Measurements from ENCODE around the gene CREBRF. TPM values are rescaled to one million over a fixed set of nuclear protein-coding genes. Genes with fewer than 3 reads are reported as not detected.

CREBRF gene
- total and polyA plus RNA-seq, 5 donors: 6.9 to 29.7 (median 24.8) TPM

- intact Hi-C loops (cut with DNase I): no loop called here
- WGBS: 63% methylated on average over 1 of the region's 1 CpG
- H3K9me3 ChIP-seq (ENCODE audit: control insufficient read depth, low read length): no peaks in the 10 kb centered on the region
- no peak overlapping the region for H3K27ac ChIP-seq (ENCODE audit: low read length)
- no peak for DNase-seq
- H3K27me3 ChIP-seq (ENCODE audit: control insufficient read depth, insufficient read depth): no peaks in the 10 kb centered on the region
- no peak for ATAC-seq
- peaks cover 5% of the 10 kb centered on the region for H3K4me1 ChIP-seq (ENCODE audit: control insufficient read depth, insufficient read depth, low read length)
- H3K4me3 ChIP-seq (ENCODE audit: low read length): no peak overlapping the region
These were observed 33.4 kb downstream of the CREBRF start for GRCh38 chr5:173089581-173089980.

DNA sequence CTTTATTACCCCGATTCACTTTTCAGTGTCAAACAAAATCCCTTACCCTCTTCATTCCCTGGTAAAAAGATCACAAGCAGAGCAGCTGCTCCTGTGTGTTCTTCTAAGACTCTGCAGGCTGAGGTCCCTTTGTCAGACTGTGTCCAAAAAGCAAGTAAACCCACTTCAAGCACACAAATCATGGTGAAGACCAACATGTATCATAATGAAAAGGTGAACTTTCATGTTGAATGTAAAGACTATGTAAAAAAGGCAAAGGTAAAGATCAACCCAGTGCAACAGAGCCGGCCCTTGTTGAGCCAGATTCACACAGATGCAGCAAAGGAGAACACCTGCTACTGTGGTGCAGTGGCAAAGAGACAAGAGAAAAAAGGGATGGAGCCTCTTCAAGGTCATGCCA is 34.5 kb downstream of the CREBRF start:
- no peak for DNase-seq
- H3K9me3 ChIP-seq (ENCODE audit: control insufficient read depth, low read length): no peaks in the 10 kb centered on the region
- ATAC-seq: no peak
- no peak overlapping the region for H3K27ac ChIP-seq (ENCODE audit: low read length)
- no peaks in the 10 kb centered on the region for H3K27me3 ChIP-seq (ENCODE audit: control insufficient read depth, insufficient read depth)
- intact Hi-C loops (cut with DNase I): no loop called here
- peaks cover 5% of the 10 kb centered on the region for H3K4me1 ChIP-seq (ENCODE audit: control insufficient read depth, insufficient read depth, low read length)
- 97% methylated on average over 2 of the region's 2 CpGs for WGBS
- no peak overlapping the region for H3K4me3 ChIP-seq (ENCODE audit: low read length)

- DNase-seq (no peak), ATAC-seq (no peak)
- no peaks in the 10 kb centered on the region for H3K27me3 ChIP-seq (ENCODE audit: control insufficient read depth, insufficient read depth)
- H3K4me3 ChIP-seq (ENCODE audit: low read length): no peak overlapping the region
- WGBS: 94% methylated on average over 5 of the region's 5 CpGs
- no peaks in the 10 kb centered on the region for H3K9me3 ChIP-seq (ENCODE audit: control insufficient read depth, low read length)
- H3K27ac ChIP-seq (ENCODE audit: low read length): no peak overlapping the region
- intact Hi-C loops (cut with DNase I): no loop called here
- H3K4me1 ChIP-seq (ENCODE audit: control insufficient read depth, insufficient read depth, low read length): peaks cover 5% of the 10 kb centered on the region
These were observed 35.8 kb downstream of the CREBRF start for GRCh38 chr5:173091981-173092380.

GRCh38 chr5:173093606-173094005 is 37.5 kb downstream of the CREBRF start:
- 73% methylated on average over 4 of the region's 4 CpGs for WGBS
- Histone ChIP-seq H3K9me3 (ENCODE audit: control insufficient read depth, low read length) (no peaks in the 10 kb centered on the region), H3K4me3 (ENCODE audit: low read length) (no peak overlapping the region), H3K4me1 (ENCODE audit: control insufficient read depth, insufficient read depth, low read length) (peaks cover 5% of the 10 kb centered on the region), H3K27me3 (ENCODE audit: control insufficient read depth, insufficient read depth) (no peaks in the 10 kb centered on the region), H3K27ac (ENCODE audit: low read length) (peak overlapping the region; percentile 20)
- DNase-seq: no peak
- ATAC-seq: peak in 1 of 2 donors; percentile 63
- intact Hi-C loops (cut with DNase I): no loop called here

GRCh38 chr5:173094012-173094661 is 38.0 kb downstream of the CREBRF start:
- no peak overlapping the region for H3K27ac ChIP-seq (ENCODE audit: low read length)
- H3K9me3 ChIP-seq (ENCODE audit: control insufficient read depth, low read length): no peaks in the 10 kb centered on the region
- ATAC-seq (peak in 1 of 2 donors; percentile 39), DNase-seq (no peak)
- 39% methylated on average over 4 of the region's 4 CpGs for WGBS
- intact Hi-C loops (cut with DNase I): no loop called here
- peaks cover 8% of the 10 kb centered on the region for H3K4me1 ChIP-seq (ENCODE audit: control insufficient read depth, insufficient read depth, low read length)
- H3K4me3 ChIP-seq (ENCODE audit: low read length): no peak overlapping the region
- no peaks in the 10 kb centered on the region for H3K27me3 ChIP-seq (ENCODE audit: control insufficient read depth, insufficient read depth)

- Histone ChIP-seq H3K9me3 (ENCODE audit: control insufficient read depth, low read length) (no peaks in the 10 kb centered on the region), H3K4me3 (ENCODE audit: low read length) (no peak overlapping the region), H3K27ac (ENCODE audit: low read length) (no peak overlapping the region), H3K27me3 (ENCODE audit: control insufficient read depth, insufficient read depth) (no peaks in the 10 kb centered on the region), H3K4me1 (ENCODE audit: control insufficient read depth, insufficient read depth, low read length) (peaks cover 4% of the 10 kb centered on the region)
- DNase-seq: no peak
- intact Hi-C loops (cut with DNase I): no loop called here
- ATAC-seq: no peak
These were observed 42.6 kb downstream of the CREBRF start for GRCh38 chr5:173098787-173099186.

DNA sequence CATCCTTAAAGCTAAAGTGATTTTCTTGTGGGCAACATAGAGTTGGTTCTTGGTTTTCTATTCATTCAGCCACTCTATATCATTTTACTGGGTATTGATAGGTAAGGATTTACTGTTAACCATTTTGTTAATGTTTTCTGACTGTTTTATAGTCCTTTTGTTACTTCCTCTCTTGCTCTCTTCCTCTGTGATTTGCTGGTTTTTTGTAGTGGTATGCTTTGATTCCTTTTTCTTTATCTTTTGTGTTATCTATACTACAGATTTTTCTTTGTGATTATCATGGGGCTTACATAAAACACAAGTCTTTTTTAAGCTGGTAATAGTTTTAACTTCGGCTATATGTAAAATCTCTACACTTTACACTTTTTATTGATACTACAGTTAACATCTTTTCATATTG is 43.3 kb downstream of the CREBRF start:
- Histone ChIP-seq H3K4me1 (ENCODE audit: control insufficient read depth, insufficient read depth, low read length) (peaks cover 4% of the 10 kb centered on the region), H3K4me3 (ENCODE audit: low read length) (no peak overlapping the region), H3K27ac (ENCODE audit: low read length) (no peak overlapping the region), H3K9me3 (ENCODE audit: control insufficient read depth, low read length) (no peaks in the 10 kb centered on the region), H3K27me3 (ENCODE audit: control insufficient read depth, insufficient read depth) (no peaks in the 10 kb centered on the region)
- DNase-seq: no peak
- whole genome bisulfite sequencing: 90% methylated on average over 1 of the region's 1 CpG
- ATAC-seq: no peak
- intact Hi-C loops (cut with DNase I): no loop called here

DNA sequence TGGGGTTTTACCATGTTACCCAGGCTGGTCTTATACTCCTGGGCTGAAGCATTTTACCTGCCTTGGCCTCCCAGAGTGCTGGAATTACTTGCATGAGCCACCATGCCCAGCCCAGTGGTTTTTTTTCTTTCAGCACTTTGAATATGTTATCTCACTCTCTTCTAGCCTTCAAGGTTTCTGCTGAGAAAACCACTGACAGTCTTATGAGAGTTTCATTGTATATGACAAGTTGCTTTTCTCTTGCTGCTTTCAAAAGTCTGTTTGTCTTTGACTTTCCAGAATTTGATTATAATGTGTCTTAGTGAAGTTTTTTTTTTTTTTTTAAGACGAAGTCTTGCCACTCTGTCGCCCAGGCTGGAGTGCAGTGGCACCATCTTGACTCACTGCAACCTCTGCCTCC is 45.1 kb downstream of the CREBRF start:
- peaks cover 4% of the 10 kb centered on the region for H3K4me1 ChIP-seq (ENCODE audit: control insufficient read depth, insufficient read depth, low read length)
- no peaks in the 10 kb centered on the region for H3K27me3 ChIP-seq (ENCODE audit: control insufficient read depth, insufficient read depth)
- intact Hi-C loops (cut with DNase I): no loop called here
- 96% methylated on average over 2 of the region's 2 CpGs for WGBS
- H3K4me3 ChIP-seq (ENCODE audit: low read length): no peak overlapping the region
- ATAC-seq (no peak), DNase-seq (no peak)
- H3K9me3 ChIP-seq (ENCODE audit: control insufficient read depth, low read length): no peaks in the 10 kb centered on the region
- H3K27ac ChIP-seq (ENCODE audit: low read length): no peak overlapping the region

DNA sequence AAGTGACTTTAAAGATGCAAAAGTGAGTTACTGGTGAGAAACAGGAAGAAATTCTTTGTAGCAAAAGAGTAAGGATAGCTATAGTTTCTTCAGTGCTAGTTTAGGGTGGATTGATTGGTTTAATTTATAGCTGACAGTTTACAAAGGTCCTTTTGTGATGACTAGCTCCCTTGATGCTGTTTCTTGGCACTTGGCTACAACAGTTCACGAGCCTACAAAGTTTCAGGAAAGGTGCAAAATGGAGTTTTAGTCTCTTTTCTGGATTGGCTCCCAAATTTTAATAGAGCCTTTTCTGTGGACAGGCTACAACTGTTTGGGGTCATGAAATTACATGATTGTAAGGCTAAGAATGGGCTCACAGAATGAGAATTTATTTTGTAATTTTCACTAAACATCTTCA is 47.3 kb downstream of the CREBRF start:
- intact Hi-C loops (cut with DNase I): no loop called here
- Histone ChIP-seq H3K27ac (ENCODE audit: low read length) (no peak overlapping the region), H3K9me3 (ENCODE audit: control insufficient read depth, low read length) (no peaks in the 10 kb centered on the region), H3K27me3 (ENCODE audit: control insufficient read depth, insufficient read depth) (no peaks in the 10 kb centered on the region), H3K4me3 (ENCODE audit: low read length) (no peak overlapping the region), H3K4me1 (ENCODE audit: control insufficient read depth, insufficient read depth, low read length) (peaks cover 4% of the 10 kb centered on the region)
- DNase-seq: no peak
- no peak for ATAC-seq
- 68% methylated on average over 1 of the region's 1 CpG for WGBS

GRCh38 chr5:173108914-173109313 is 52.8 kb downstream of the CREBRF start:
- ATAC-seq: no peak
- H3K4me3 ChIP-seq (ENCODE audit: low read length): no peak overlapping the region
- no peaks in the 10 kb centered on the region for H3K9me3 ChIP-seq (ENCODE audit: control insufficient read depth, low read length)
- no peak overlapping the region for H3K27ac ChIP-seq (ENCODE audit: low read length)
- 63% methylated on average over 3 of the region's 3 CpGs for WGBS
- no peaks in the 10 kb centered on the region for H3K27me3 ChIP-seq (ENCODE audit: control insufficient read depth, insufficient read depth)
- DNase-seq: no peak
- no peaks in the 10 kb centered on the region for H3K4me1 ChIP-seq (ENCODE audit: control insufficient read depth, insufficient read depth, low read length)
- intact Hi-C loops (cut with DNase I): no loop called here

- ATAC-seq (no peak), DNase-seq (no peak)
- no peaks in the 10 kb centered on the region for H3K4me1 ChIP-seq (ENCODE audit: control insufficient read depth, insufficient read depth, low read length)
- intact Hi-C loops (cut with DNase I): no loop called here
- H3K27ac ChIP-seq (ENCODE audit: low read length): no peak overlapping the region
- WGBS: 95% methylated on average over 1 of the region's 1 CpG
- no peaks in the 10 kb centered on the region for H3K9me3 ChIP-seq (ENCODE audit: control insufficient read depth, low read length)
- H3K27me3 ChIP-seq (ENCODE audit: control insufficient read depth, insufficient read depth): no peaks in the 10 kb centered on the region
- no peak overlapping the region for H3K4me3 ChIP-seq (ENCODE audit: low read length)
These were observed 58.4 kb downstream of the CREBRF start for GRCh38 chr5:173114536-173114935.

DNA sequence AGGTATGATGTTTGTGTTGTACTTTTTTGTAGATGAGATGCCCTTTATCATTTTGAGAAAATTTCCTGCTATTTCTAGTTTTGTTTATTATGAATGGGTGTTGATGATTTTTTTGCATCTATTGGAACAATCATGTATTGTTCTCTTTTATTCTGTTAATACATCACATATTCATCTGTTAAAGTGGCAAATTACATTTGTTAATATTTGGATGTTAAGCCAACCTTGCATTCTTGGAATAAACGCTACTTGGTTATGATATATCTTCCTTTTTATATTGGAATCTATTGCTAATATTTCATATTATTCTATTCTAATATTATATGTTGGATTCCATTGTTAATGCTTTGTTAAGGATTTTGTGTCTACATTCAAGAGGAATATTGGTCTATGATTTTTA is 63.6 kb downstream of the CREBRF start:
- Histone ChIP-seq H3K9me3 (ENCODE audit: control insufficient read depth, low read length) (no peaks in the 10 kb centered on the region), H3K27me3 (ENCODE audit: control insufficient read depth, insufficient read depth) (no peaks in the 10 kb centered on the region), H3K4me1 (ENCODE audit: control insufficient read depth, insufficient read depth, low read length) (no peaks in the 10 kb centered on the region), H3K4me3 (ENCODE audit: low read length) (no peak overlapping the region), H3K27ac (ENCODE audit: low read length) (no peak overlapping the region)
- ATAC-seq: no peak
- intact Hi-C loops (cut with DNase I): no loop called here
- WGBS: 98% methylated on average over 1 of the region's 1 CpG
- no peak for DNase-seq
